Vagina (tissue), 2 donors: ENCODE measurements around the gene FBXO36. TPM values are rescaled to one million over a fixed set of nuclear protein-coding genes. Genes with fewer than 3 reads are reported as not detected.

Experiments used
- DNase-seq, 2 donors: peaks; one replicate each; pipeline ENCODE4 v3.0.0-alpha.2; 2017; ENCODE audit errors: extremely low spot score in 2 of 2
- H3K27ac ChIP-seq: fragments of 200-600 bp; sonication (generic); one replicate; pipeline ENCODE4 v1.5.1; 2019
- H3K27me3 ChIP-seq: fragments of 200-600 bp; sonication (generic); one replicate; pipeline ENCODE4 v1.5.1; 2019
- H3K36me3 ChIP-seq, 2 donors: fragments of 200-600 bp; sonication (generic); one replicate each; pipeline ENCODE4 v1.5.1; 2017 to 2019
- H3K4me1 ChIP-seq: fragments of 200-600 bp; sonication (generic); one replicate; pipeline ENCODE4 v1.5.1; 2019
- H3K4me3 ChIP-seq, 2 donors: fragments of 200-600 bp; sonication (generic); 1 replicate in 1 of 2; 2 replicates in 1 of 2; pipeline ENCODE4 v1.5.1; 2016 to 2019
- H3K9me3 ChIP-seq: fragments of 200-600 bp; sonication (generic); one replicate; pipeline ENCODE4 v1.5.1; 2019
- POLR2A ChIP-seq, 2 donors: fragments of 450-650 bp; IDR thresholded peaks; one replicate each; pipeline ENCODE4 v1.6.1; 2017; ENCODE audit warnings: antibody characterized with exemption in 2 of 2, mild to moderate bottlenecking in 2 of 2, moderate library complexity in 2 of 2
- POLR2AphosphoS5 ChIP-seq, 2 donors: sonication (generic); formaldehyde crosslinking; IDR thresholded peaks; one replicate each; pipeline ENCODE4 v1.9.0; 2017; ENCODE audit warnings: antibody characterized with exemption in 2 of 2, mild to moderate bottlenecking in 2 of 2, low read depth in 1 of 2; ENCODE audit not compliant: insufficient read depth in 1 of 2
- intact Hi-C: fragments of 100-400 bp; cut with DNase I; formaldehyde crosslinking; loops from one replicate; pipeline ENCODE4 v1.15.1; 2023
- total RNA-seq: library from RNA; depleted of rRNA; stranded (reverse); fragments of >200 nt; gene quantifications from one replicate; pipeline ENCODE4 v1.2.3, GENCODE V29; 2016
- TF ChIP-seq, protein P1 (sequence below), 3 experiments: fragments of 450-650 bp in 2 of 3; fragments of 200-600 bp in 1 of 3; sonication (generic) in 1 of 3; IDR thresholded peaks; one replicate each; pipeline ENCODE4 v1.5.1; 2017 to 2019; ENCODE audit warnings: antibody characterized with exemption in 3 of 3, mild to moderate bottlenecking in 2 of 3, moderate library complexity in 2 of 3

Gene FBXO36
- total RNA-seq, 1 donor from 2014 or later = 1.7 TPM

DNA sequence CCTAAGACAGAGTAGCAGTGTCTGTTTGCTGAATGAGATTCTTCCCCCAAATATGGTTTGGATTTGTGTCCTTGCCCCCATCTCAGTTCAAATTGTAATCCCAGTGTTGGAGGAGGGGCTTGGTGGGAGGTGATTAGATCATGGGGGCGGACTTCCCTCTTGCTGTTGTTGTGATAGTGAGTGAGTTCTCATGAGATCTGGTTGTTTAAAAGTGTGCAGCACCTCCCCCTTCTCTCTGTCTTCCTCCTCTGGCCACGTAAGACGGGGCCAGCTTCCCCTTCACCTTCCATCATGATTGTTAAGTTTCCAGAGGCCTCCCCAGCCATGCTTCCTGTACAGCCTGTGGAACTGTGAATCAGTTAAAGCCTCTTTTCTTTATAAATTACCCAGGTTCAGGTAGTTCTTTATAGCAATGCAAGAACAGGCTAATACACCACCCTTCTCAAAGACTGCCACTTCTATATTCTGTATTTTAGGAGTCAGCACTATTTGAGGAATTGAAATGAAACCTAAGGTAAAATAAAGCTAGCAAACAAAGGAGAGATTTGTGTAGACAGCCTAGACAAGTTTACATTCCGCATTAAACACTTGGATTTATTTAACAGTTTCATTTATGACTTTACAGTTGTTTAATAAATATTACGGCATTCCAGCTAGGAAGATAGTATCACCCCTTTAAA is 21.6 kb downstream of the FBXO36 start:
- no peak for TF ChIP-seq POLR2AphosphoS5 (IDR thresholded peaks at IDR 0.05; ENCODE audit: insufficient read depth in 1 of 2, low read depth in 1 of 2)
- TF ChIP-seq POLR2A (IDR thresholded peaks at IDR 0.05) = no peak
- TF ChIP-seq, protein P1, sequence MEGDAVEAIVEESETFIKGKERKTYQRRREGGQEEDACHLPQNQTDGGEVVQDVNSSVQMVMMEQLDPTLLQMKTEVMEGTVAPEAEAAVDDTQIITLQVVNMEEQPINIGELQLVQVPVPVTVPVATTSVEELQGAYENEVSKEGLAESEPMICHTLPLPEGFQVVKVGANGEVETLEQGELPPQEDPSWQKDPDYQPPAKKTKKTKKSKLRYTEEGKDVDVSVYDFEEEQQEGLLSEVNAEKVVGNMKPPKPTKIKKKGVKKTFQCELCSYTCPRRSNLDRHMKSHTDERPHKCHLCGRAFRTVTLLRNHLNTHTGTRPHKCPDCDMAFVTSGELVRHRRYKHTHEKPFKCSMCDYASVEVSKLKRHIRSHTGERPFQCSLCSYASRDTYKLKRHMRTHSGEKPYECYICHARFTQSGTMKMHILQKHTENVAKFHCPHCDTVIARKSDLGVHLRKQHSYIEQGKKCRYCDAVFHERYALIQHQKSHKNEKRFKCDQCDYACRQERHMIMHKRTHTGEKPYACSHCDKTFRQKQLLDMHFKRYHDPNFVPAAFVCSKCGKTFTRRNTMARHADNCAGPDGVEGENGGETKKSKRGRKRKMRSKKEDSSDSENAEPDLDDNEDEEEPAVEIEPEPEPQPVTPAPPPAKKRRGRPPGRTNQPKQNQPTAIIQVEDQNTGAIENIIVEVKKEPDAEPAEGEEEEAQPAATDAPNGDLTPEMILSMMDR (IDR thresholded peaks at IDR 0.05) = no peak
- H3K36me3 ChIP-seq = no peaks in the 10 kb centered on the region
- no peaks in the 10 kb centered on the region for H3K4me1 ChIP-seq
- no peak for DNase-seq
- intact Hi-C loops = no loop called here
- no peak overlapping the region for H3K4me3 ChIP-seq
- no peak overlapping the region for H3K27ac ChIP-seq
- no peaks in the 10 kb centered on the region for H3K9me3 ChIP-seq
- H3K27me3 ChIP-seq = no peaks in the 10 kb centered on the region

DNA sequence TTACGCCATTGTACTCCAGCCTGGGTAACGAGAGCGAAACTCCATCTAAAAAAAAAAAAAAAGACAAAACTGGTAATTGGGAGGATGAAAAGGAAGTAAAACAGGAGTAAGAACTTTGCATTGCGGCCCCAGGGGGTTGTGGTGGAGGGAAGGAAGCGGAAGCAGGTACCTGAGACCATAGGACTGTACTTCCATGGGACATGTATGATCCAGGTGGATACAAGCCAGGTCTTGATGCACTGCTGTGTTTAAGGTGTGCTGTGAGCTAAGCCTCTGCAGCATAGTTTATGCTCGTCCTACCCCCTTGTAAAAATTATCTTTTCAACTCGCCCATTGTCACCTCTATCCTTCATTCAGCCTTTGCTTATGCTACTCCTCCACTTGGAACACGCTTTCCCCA is 23.7 kb downstream of the FBXO36 start:
- DNase-seq = no peak
- Histone ChIP-seq H3K27me3 (no peaks in the 10 kb centered on the region), H3K27ac (no peak overlapping the region), H3K4me3 (no peak overlapping the region), H3K4me1 (no peaks in the 10 kb centered on the region), H3K9me3 (no peaks in the 10 kb centered on the region), H3K36me3 (no peaks in the 10 kb centered on the region)
- intact Hi-C loops = no loop called here
- TF ChIP-seq POLR2A (IDR thresholded peaks at IDR 0.05) (no peak), POLR2AphosphoS5 (IDR thresholded peaks at IDR 0.05; ENCODE audit: insufficient read depth in 1 of 2, low read depth in 1 of 2) (no peak)
- TF ChIP-seq, protein P1 (IDR thresholded peaks at IDR 0.05) = no peak

DNA sequence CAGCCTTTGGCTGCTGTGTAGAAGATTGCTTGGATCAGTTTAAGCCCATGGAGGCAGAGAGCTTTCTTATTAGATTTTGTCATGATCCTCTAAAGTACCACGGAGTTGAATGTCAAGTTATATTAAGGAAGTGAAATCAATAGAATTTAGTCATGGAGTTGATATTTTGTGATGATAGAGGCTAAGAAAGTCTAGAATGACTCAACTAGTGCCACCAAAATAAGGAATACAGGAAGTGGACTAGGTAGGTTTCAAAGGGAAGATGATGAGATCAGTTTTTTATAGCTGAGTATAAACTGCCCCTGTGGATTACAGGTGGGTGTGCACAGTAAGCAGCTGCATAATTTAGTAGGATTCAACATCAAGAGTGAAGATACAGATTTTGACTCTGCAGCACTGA is 25.2 kb downstream of the FBXO36 start:
- Histone ChIP-seq H3K36me3 (no peaks in the 10 kb centered on the region), H3K4me1 (no peaks in the 10 kb centered on the region), H3K9me3 (no peaks in the 10 kb centered on the region), H3K4me3 (no peak overlapping the region), H3K27ac (no peak overlapping the region), H3K27me3 (no peaks in the 10 kb centered on the region)
- intact Hi-C loops = no loop called here
- no peak for DNase-seq
- TF ChIP-seq, protein P1 (IDR thresholded peaks at IDR 0.05) = no peak
- TF ChIP-seq POLR2A (IDR thresholded peaks at IDR 0.05) (no peak), POLR2AphosphoS5 (IDR thresholded peaks at IDR 0.05; ENCODE audit: insufficient read depth in 1 of 2, low read depth in 1 of 2) (no peak)

DNA sequence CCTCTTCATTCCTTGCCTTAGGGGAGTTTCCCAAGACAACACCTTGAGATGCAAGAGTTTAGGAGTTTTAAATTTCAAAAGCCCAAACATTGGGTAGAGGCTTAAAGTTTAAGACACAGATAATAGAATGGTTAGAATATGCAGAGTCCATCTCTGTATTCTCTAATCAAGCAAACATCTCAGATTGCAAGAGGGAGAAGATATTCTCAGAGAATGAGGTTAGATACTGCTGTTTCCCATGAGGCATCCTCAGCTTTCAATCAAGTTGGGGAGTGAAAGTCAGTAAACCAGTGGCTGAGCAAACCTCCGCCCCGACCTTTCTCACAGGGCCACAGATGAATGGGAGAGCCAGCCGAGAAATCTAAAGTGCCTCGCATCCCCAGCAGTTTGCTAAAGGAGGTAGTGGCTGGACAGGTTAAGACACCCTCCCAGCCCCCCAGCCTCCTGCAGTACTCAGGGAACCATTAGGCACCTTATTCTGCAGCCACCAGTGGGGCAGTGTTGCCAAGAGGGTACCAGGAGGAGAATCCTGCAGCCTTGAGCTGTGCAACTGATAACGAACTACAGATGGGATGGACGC is 30.0 kb downstream of the FBXO36 start:
- Histone ChIP-seq H3K4me3 (no peak overlapping the region), H3K4me1 (no peaks in the 10 kb centered on the region), H3K36me3 (no peaks in the 10 kb centered on the region), H3K9me3 (no peaks in the 10 kb centered on the region), H3K27me3 (no peaks in the 10 kb centered on the region), H3K27ac (no peak overlapping the region)
- no peak for DNase-seq
- intact Hi-C loops = no loop called here
- TF ChIP-seq, protein P1 (IDR thresholded peaks at IDR 0.05) = no peak
- TF ChIP-seq POLR2A (IDR thresholded peaks at IDR 0.05) (no peak), POLR2AphosphoS5 (IDR thresholded peaks at IDR 0.05; ENCODE audit: insufficient read depth in 1 of 2, low read depth in 1 of 2) (no peak)

DNA sequence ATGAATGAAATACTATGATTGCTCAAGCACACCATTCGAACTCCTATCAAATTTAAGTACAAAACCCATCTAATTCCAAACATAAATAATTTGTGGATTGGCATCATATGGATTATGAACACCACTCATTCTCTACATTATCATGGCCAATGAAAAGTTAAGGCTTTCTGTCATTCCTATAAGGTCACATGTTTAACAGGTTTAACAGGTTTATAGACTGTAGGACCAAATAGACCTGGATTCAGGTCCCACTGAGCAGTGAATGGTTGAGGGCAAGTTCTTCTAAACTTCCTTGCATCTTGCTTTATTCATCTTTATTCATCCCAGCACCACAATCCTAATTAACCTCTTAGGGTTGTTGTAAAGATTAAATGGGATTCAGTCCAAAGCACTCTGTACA is 33.4 kb downstream of the FBXO36 start:
- intact Hi-C loops = no loop called here
- H3K36me3 ChIP-seq = no peaks in the 10 kb centered on the region
- H3K4me1 ChIP-seq = no peaks in the 10 kb centered on the region
- DNase-seq = no peak
- H3K9me3 ChIP-seq = no peaks in the 10 kb centered on the region
- no peak for TF ChIP-seq POLR2AphosphoS5 (IDR thresholded peaks at IDR 0.05; ENCODE audit: insufficient read depth in 1 of 2, low read depth in 1 of 2)
- no peak for TF ChIP-seq POLR2A (IDR thresholded peaks at IDR 0.05)
- TF ChIP-seq, protein P1 (IDR thresholded peaks at IDR 0.05) = no peak
- no peak overlapping the region for H3K27ac ChIP-seq
- no peak overlapping the region for H3K4me3 ChIP-seq
- H3K27me3 ChIP-seq = no peaks in the 10 kb centered on the region
